Panc1 (cell line): ENCODE results near the gene EIF2B2.

Experiments used
- CTCF ChIP-seq: fragments of 450-650 bp; IDR thresholded peaks from 2 replicates; pipeline ENCODE4 v1.5.1; 2017; ENCODE audit warnings: mild to moderate bottlenecking
- POLR2AphosphoS5 ChIP-seq: IDR thresholded peaks from 2 replicates; pipeline ENCODE4 v1.6.1; 2012; ENCODE audit warnings: mild to moderate bottlenecking, low read depth, low read length, moderate library complexity

GRCh38 chr14:74962493-74962892 is 40.2 kb upstream of the EIF2B2 start:
- no peak for TF ChIP-seq POLR2AphosphoS5
- no peak for TF ChIP-seq CTCF
